Measurements from ENCODE around the gene WNT9A. TPM values are rescaled to one million over a fixed set of nuclear protein-coding genes. Genes with fewer than 3 reads are reported as not detected.

Gene WNT9A
- total and polyA plus RNA-seq, 2 experiments from 2014 or later = 1.4 TPM; not detected in 1

DNA sequence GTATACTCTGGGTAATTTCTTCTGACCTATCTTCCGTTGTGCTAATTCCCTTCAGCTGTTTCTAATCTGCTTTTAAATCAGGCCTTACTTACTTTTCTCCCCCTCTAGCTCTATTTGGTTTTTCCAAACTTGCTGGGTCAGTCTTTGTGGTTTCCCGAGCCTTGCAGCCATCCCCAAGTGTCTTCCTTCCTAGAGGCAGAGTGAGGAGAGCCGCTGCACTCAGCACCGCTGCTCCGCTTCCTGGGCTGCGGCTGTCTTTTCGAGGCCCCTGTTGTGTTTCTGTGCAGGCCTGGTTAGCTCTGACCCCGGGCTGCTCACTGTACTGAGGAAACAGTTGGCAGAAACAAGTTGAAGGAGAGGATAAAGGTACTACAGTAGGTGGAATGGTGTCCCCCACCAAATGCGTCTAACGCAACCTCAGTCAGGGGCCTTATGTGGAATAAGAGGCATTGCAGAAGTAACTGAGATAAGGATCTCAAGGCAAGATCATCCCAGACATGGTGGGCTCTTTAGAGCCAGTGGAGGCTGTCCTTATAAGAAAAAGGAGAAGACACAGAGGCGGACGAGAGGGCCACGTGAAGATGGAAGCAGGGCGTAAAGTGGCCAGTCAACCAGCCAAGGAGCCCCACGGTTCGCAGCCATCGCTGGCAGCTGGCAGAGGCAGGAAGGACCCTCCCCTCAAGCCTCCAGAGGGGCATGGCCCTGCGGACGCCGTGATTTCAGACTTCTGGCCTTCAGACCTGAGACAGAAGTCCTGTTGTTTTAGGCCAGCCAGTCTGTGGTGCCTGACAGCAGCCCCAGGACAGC is 10.5 kb downstream of the WNT9A start:
- Histone ChIP-seq H3K9me3 (ENCODE audit: low read depth) (no peaks in the 10 kb centered on the region), H3K4me1 (ENCODE audit: low read depth) (no peaks in the 10 kb centered on the region), H3K36me3 (no peaks in the 10 kb centered on the region), H3K27me3 (no peaks in the 10 kb centered on the region), H3K4me3 (no peak overlapping the region), H3K27ac (no peak overlapping the region)
- DNase-seq (ENCODE audit: low read depth in 1 of 2, low spot score in 1 of 2) = no peak
- TF ChIP-seq, protein P1, sequence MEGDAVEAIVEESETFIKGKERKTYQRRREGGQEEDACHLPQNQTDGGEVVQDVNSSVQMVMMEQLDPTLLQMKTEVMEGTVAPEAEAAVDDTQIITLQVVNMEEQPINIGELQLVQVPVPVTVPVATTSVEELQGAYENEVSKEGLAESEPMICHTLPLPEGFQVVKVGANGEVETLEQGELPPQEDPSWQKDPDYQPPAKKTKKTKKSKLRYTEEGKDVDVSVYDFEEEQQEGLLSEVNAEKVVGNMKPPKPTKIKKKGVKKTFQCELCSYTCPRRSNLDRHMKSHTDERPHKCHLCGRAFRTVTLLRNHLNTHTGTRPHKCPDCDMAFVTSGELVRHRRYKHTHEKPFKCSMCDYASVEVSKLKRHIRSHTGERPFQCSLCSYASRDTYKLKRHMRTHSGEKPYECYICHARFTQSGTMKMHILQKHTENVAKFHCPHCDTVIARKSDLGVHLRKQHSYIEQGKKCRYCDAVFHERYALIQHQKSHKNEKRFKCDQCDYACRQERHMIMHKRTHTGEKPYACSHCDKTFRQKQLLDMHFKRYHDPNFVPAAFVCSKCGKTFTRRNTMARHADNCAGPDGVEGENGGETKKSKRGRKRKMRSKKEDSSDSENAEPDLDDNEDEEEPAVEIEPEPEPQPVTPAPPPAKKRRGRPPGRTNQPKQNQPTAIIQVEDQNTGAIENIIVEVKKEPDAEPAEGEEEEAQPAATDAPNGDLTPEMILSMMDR (IDR thresholded peaks at IDR 0.05; ENCODE audit: low read depth, low read length) = no peak

DNA sequence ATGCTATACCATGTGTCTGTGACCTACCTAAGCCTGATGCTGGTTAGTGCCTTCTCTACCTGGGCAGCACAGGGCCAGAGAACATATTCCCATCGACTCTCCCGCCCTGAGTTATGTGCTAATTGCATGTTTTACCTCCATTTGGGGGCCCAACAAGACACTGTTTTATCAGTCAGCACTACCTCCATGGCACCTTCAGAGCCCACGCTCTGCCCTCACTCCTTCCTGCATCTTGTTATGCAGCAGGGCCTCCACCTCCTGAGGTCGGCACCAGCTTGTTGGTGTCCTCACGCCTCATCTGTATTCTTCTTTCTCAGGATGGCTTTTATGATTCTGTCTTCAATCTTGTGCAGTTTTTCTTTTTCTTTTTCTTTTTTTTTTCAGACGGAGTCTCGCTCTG is 11.9 kb downstream of the WNT9A start:
- no peak overlapping the region for H3K4me3 ChIP-seq
- H3K4me1 ChIP-seq (ENCODE audit: low read depth) = no peaks in the 10 kb centered on the region
- H3K9me3 ChIP-seq (ENCODE audit: low read depth) = no peaks in the 10 kb centered on the region
- no peaks in the 10 kb centered on the region for H3K36me3 ChIP-seq
- no peak for DNase-seq (ENCODE audit: low read depth in 1 of 2, low spot score in 1 of 2)
- H3K27ac ChIP-seq = no peak overlapping the region
- TF ChIP-seq, protein P1 (IDR thresholded peaks at IDR 0.05; ENCODE audit: low read depth, low read length) = no peak
- H3K27me3 ChIP-seq = no peaks in the 10 kb centered on the region

DNA sequence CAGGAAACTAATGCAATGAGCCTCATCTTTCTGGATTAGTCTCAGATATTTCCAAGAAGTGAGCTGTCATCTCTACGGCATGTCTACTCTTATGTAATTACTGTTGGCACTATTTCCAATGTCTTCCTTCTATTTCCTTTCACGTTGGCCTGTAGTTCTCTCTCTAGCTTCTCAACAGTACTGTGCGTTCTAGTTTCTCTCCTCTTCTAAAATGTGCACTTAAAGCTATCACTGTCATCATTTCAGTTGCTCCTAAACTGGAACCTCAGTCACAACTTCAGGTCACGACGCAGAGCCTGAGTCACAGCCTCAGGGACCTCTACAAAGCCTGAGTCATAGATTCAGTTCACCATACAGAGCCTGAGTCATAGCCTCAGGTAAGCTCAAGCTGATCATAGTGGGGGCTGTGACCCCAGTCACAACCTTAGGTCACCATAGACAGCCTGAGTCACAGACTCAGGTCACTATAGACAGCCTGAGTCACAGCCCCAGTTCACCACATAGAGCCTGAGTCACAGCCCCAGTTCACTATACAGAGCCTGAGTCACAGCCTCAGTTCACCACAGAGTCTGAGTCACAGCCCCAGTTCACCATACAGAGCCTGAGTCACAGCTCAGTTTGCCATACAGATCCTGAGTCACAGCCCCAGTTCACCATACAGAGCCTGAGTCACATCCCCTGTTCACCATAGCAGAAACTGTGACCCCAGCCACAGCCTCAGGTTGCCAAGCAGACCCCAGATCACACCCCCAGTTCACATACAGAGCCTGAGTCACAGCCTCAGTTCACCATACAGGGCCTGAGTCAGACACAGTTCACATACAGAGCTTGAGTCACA is 13.0 kb downstream of the WNT9A start:
- TF ChIP-seq, protein P1 (IDR thresholded peaks at IDR 0.05; ENCODE audit: low read depth, low read length) = no peak
- Histone ChIP-seq H3K4me1 (ENCODE audit: low read depth) (no peaks in the 10 kb centered on the region), H3K27ac (no peak overlapping the region), H3K4me3 (no peak overlapping the region), H3K27me3 (no peaks in the 10 kb centered on the region), H3K36me3 (no peaks in the 10 kb centered on the region), H3K9me3 (ENCODE audit: low read depth) (no peaks in the 10 kb centered on the region)
- DNase-seq (ENCODE audit: low read depth in 1 of 2, low spot score in 1 of 2) = peak in 1 of 2 donors; percentile 71

DNA sequence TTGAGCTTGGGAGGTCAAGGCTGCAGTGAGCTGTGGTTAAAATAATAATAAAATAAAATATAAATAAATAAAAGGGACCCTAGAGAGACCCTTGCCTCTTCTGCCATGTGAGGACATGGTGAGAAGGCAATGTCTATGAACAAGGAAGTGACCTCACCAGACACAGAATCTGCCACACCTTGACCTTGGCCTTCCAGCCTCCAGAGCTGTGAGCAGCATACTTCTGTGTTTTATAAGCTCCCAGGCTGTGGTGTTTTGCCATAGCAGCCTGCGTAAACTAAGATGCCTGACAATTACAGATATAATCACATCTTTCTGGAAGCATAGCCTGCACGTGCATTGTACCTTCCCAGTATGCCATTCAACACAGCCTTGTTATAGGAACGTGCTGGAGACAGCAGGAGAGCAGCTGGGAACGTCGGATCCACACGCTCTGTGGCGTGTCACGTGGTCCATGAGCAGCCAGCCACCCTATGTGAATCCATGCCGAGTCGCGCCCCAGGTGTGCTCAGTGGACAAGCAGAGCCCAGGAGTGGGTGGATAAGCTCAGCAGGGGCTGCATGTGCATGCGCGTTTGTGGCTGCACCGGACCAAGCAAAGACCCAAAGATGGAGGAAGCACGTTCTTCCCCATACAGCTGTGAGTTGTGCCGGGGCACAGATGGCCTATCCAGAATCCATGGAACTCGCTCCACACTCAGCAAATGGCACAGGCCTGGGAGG is 17.8 kb downstream of the WNT9A start:
- no peaks in the 10 kb centered on the region for H3K27me3 ChIP-seq
- H3K9me3 ChIP-seq (ENCODE audit: low read depth) = no peaks in the 10 kb centered on the region
- no peak overlapping the region for H3K4me3 ChIP-seq
- no peak for DNase-seq (ENCODE audit: low read depth in 1 of 2, low spot score in 1 of 2)
- no peak overlapping the region for H3K27ac ChIP-seq
- no peaks in the 10 kb centered on the region for H3K4me1 ChIP-seq (ENCODE audit: low read depth)
- TF ChIP-seq, protein P1 (IDR thresholded peaks at IDR 0.05; ENCODE audit: low read depth, low read length) = no peak
- no peaks in the 10 kb centered on the region for H3K36me3 ChIP-seq

DNA sequence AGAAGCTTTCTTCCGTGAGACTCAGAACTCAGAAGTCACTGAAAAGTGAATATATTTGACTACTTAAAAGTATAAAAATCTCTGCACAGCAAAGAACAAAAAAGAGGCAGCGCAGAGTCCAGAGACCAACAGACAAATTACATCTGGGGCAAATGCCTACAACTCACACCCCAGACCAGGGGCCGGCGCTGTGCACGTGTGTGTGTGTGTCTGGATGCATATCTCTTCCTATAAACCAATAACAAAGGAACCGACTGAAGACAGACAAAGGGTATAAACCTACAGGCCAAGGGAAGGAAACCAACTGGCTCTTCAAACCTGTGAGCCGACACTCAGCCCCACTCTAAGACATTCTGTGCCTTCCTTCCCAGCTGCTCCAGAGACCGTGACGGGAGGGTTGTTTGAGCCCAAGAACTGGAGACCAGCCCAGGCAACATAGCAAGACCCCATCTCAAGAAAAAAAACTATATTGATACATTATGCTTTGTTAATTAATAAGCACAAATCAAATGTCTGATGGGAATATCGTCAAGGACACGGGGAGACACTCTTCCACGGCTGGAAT is 18.8 kb downstream of the WNT9A start:
- Histone ChIP-seq H3K27me3 (no peaks in the 10 kb centered on the region), H3K4me3 (no peak overlapping the region), H3K36me3 (no peaks in the 10 kb centered on the region), H3K9me3 (ENCODE audit: low read depth) (no peaks in the 10 kb centered on the region), H3K4me1 (ENCODE audit: low read depth) (no peaks in the 10 kb centered on the region), H3K27ac (no peak overlapping the region)
- TF ChIP-seq, protein P1 (IDR thresholded peaks at IDR 0.05; ENCODE audit: low read depth, low read length) = no peak
- no peak for DNase-seq (ENCODE audit: low read depth in 1 of 2, low spot score in 1 of 2)

All from cardiac muscle cell (in vitro differentiated cells and primary cell).